HepG2 (cell line): ENCODE results near the gene ZNF234. TPM values are rescaled to one million over a fixed set of nuclear protein-coding genes. Genes with fewer than 3 reads are reported as not detected.
"Not testable (repeated sequence)": the region's sequence is repeated elsewhere in the genome, so short reads cannot be mapped to it uniquely, and the experiment has no call there.

Experiments
- ATAC-seq: fragments of 200-7000 bp; cut with Tn5 transposase; 3 replicates; pipeline ENCODE4 v1.9.1; 2020; ENCODE audit warnings: mild to moderate bottlenecking, moderate library complexity
- BruUV-seq: library from RNA; stranded (reverse); fragments of 400-500 nt; replicated peaks from 2 replicates; lab custom pipeline; 2021; lab: Mats Ljungman, UMichigan
- CTCF ChIA-PET: fragments of 300-600 bp; formaldehyde crosslinking; extraction: SDS; loops from one replicate; lab custom pipeline; 2021; ENCODE audit warnings: low total read pairs, inconsistent platforms, low intra/inter-chr PET ratio; lab: Yijun Ruan, JAX
- POLR2A ChIA-PET: fragments of 350-600 bp; sonication (Branson Sonifier 250); formaldehyde crosslinking; loops from one replicate; lab custom pipeline; 2020; ENCODE audit warnings: antibody characterized with exemption, inconsistent platforms; lab: Yijun Ruan, JAX
- DNase-seq: peaks from one replicate; pipeline ENCODE4 v3.0.0-alpha.2; 2015; ENCODE audit warnings: low spot score
- FAIRE-seq: peaks from 3 replicates; lab custom pipeline; 2011; peaks lifted over from hg19 to GRCh38; lab: Jason Lieb, UNC
- H2AFZ ChIP-seq: one replicate; pipeline ENCODE4 v1.6.1; 2011; ENCODE audit warnings: low read length, inconsistent platforms
- H3K27ac ChIP-seq: fragments of 300-600 bp; 3 replicates; pipeline ENCODE4 v1.8.0; 2011; ENCODE audit warnings: mixed run types, mild to moderate bottlenecking, mixed read lengths, low read length, inconsistent platforms; ENCODE audit not compliant: insufficient read depth; ENCODE audit errors: extremely low read length
- H3K27me3 ChIP-seq, 2 experiments: fragments of 200-600 bp in 1 of 2; 2 replicates in 1 of 2; 3 replicates in 1 of 2; pipeline versions ENCODE4 v1.6.0 to v1.8.0; 2011; ENCODE audit warnings: low read length in 2 of 2, mild to moderate bottlenecking in 2 of 2, moderate library complexity in 2 of 2, inconsistent platforms in 1 of 2; ENCODE audit not compliant: insufficient read depth in 2 of 2, control insufficient read depth in 1 of 2
- H3K36me3 ChIP-seq, 2 experiments: fragments of 200-600 bp in 1 of 2; replicated peaks in 1 of 2; 2 replicates in 1 of 2; 3 replicates in 1 of 2; pipeline versions ENCODE4 v1.5.1 to v1.8.0; 2011; ENCODE audit warnings: low read length in 2 of 2, inconsistent platforms in 1 of 2; ENCODE audit not compliant: insufficient read depth in 2 of 2, control insufficient read depth in 1 of 2
- H3K4me1 ChIP-seq: 2 replicates; pipeline ENCODE4 v1.5.1; 2012; ENCODE audit warnings: low read length, inconsistent platforms; ENCODE audit not compliant: insufficient read depth
- H3K4me2 ChIP-seq: 2 replicates; pipeline ENCODE4 v1.6.0; 2011; ENCODE audit warnings: low read depth, low read length, inconsistent platforms
- H3K4me3 ChIP-seq, 3 experiments: fragments of 200-600 bp in 1 of 3; sonication (generic), shearing (Covaris generic) in 1 of 3; replicated peaks in 1 of 3; 2 replicates each; pipeline ENCODE4 v1.5.1; 2011 to 2016; ENCODE audit warnings: low read length in 3 of 3, inconsistent platforms in 2 of 3, low read depth in 2 of 3, mild to moderate bottlenecking in 2 of 3, control low read depth in 1 of 3, mixed read lengths in 1 of 3; ENCODE audit not compliant: insufficient read depth in 1 of 3
- H3K79me2 ChIP-seq: one replicate; pipeline ENCODE4 v1.6.1; 2011; ENCODE audit warnings: low read length, inconsistent platforms; ENCODE audit not compliant: insufficient read depth
- H3K9ac ChIP-seq: 2 replicates; pipeline ENCODE4 v1.6.0; 2011; ENCODE audit warnings: mild to moderate bottlenecking, low read depth, low read length, inconsistent platforms; ENCODE audit not compliant: insufficient read depth
- H3K9me3 ChIP-seq: 2 replicates; pipeline ENCODE4 v1.5.1; 2012; ENCODE audit warnings: mild to moderate bottlenecking, low read length
- H4K20me1 ChIP-seq: 2 replicates; pipeline ENCODE4 v1.6.0; 2011; ENCODE audit warnings: inconsistent platforms, mild to moderate bottlenecking, low read length, moderate library complexity; ENCODE audit not compliant: insufficient read depth
- ELF1 ChIP-seq: sonication (generic); formaldehyde crosslinking; IDR thresholded peaks from 2 replicates; pipeline ENCODE4 v1.4.0; 2020; ENCODE audit warnings: missing genetic modification reagents
- WGBS: methylation state at CpG from one replicate; pipeline ENCODE4 v1.1.6; 2017; ENCODE audit warnings: low lambda C conversion rate; 5-methylcytosine and 5-hydroxymethylcytosine counted together
- in situ Hi-C: cut with HindIII; loops from 2 replicates; pipeline ENCODE4 v1.10.0; 2017; ENCODE audit warnings: low pct_unique_long_range_greater_than_20kb; ENCODE audit not compliant: extremely low pct_ligation_motif_present
- intact Hi-C: fragments of 100-400 bp; cut with micrococcal nuclease; formaldehyde crosslinking; loops from one replicate; pipeline ENCODE4 v1.10.0; 2022; ENCODE audit not compliant: unreplicated experiment
- polyA plus RNA-seq, 8 experiments: library from polyadenylated mRNA; depleted of rRNA in 3 of 8; stranded (reverse) in 7 of 8; unstranded in 1 of 8; fragments of >200 nt; fragmentation: Illumina TruSeq in 4 of 8; extraction: Trizol in 4 of 8; gene quantifications; 2 replicates each; pipeline versions ENCODE4 v1.2.1 to v1.2.3, GENCODE V29; 2011 to 2016; ENCODE audit warnings: low read depth in 4 of 8, missing spikeins in 1 of 8, mixed read lengths in 1 of 8; ENCODE audit not compliant: insufficient read depth in 1 of 8
- total RNA-seq, 5 experiments: library from RNA; depleted of rRNA; stranded (reverse); fragments of >200 nt; fragmentation: Illumina TruSeq; extraction: Trizol; gene quantifications; 2 replicates each; pipeline ENCODE4 v1.2.3, GENCODE V29; 2016; ENCODE audit warnings: low read depth in 1 of 5

The ZNF234 gene
- total and polyA plus RNA-seq, 2 of the 13 experiments (the other 11 are each of a cell fraction or from before 2014, with no cell fraction given) = 3.5 to 11.2 TPM

- in situ Hi-C loops, H3K27me3 ChIP-seq, H3K36me3 ChIP-seq, H3K9ac ChIP-seq, H2AFZ ChIP-seq, H3K79me2 ChIP-seq, FAIRE-seq, DNase-seq, H3K4me3 ChIP-seq, H3K4me1 ChIP-seq, CTCF ChIA-PET, H4K20me1 ChIP-seq, BruUV-seq, H3K4me2 ChIP-seq, H3K27ac ChIP-seq, POLR2A ChIA-PET, ATAC-seq: not testable (repeated sequence)
- 83% methylated on average over 11 of the region's 31 CpGs for WGBS
- H3K9me3 ChIP-seq = peaks cover 30% of the 10 kb centered on the region
- intact Hi-C loops = loop anchor here (10.0 kb wide), 1 partner anchor 101 kb away; the partner anchor contains the start of gene ZNF235
Observed at GRCh38 chr19:44203877-44204276, 62.5 kb downstream of the ZNF234 start.

- no peak overlapping the region for H3K27ac ChIP-seq
- intact Hi-C loops (loop anchor here (10.0 kb wide), 1 partner anchor 100 kb away; the partner anchor contains the start of gene ZNF235), in situ Hi-C loops (no loop called here)
- H2AFZ ChIP-seq = no peak overlapping the region
- DNase-seq (no peak), ATAC-seq (no peak), FAIRE-seq (no peak)
- no peaks in the 10 kb centered on the region for H3K36me3 ChIP-seq
- 6% methylated on average over 2 of the region's 2 CpGs for WGBS
- H3K79me2 ChIP-seq = no peaks in the 10 kb centered on the region
- H3K9me3 ChIP-seq = peaks cover 30% of the 10 kb centered on the region
- H3K4me2 ChIP-seq = no peak overlapping the region
- no peak overlapping the region for H3K9ac ChIP-seq
- H3K27me3 ChIP-seq = peaks cover 0 to 3% of the 10 kb centered on the region in 2 experiments; a peak in 1 of 5 replicates
- CTCF ChIA-PET = no interaction called here
- BruUV-seq = no TSS peak
- POLR2A ChIA-PET = no interaction called here
- no peaks in the 10 kb centered on the region for H4K20me1 ChIP-seq
- TF ChIP-seq ELF1 (CRISPR knock-in tag) = no peak
- no peak overlapping the region for H3K4me3 ChIP-seq
- no peaks in the 10 kb centered on the region for H3K4me1 ChIP-seq
Observed at GRCh38 chr19:44204772-44205171, 63.4 kb downstream of the ZNF234 start.
